Epithelial cell of proximal tubule (primary cell): ENCODE measurements around the gene UNC80. TPM values are rescaled to one million over a fixed set of nuclear protein-coding genes. Genes with fewer than 3 reads are reported as not detected.
A peak's percentile ranks its signal among the peaks of the same experiment; 100 is the strongest.

ENCODE experiments used
- DNase-seq: peaks from one replicate; pipeline ENCODE4 v3.0.0-alpha.2; 2011; ENCODE audit warnings: low read depth
- H3K4me3 ChIP-seq: 2 replicates; pipeline ENCODE4 v1.5.1; 2011; ENCODE audit warnings: low read depth, mild to moderate bottlenecking, low read length
- CTCF ChIP-seq: conservative IDR thresholded peaks from 2 replicates; pipeline ENCODE4 v1.5.1; 2012; ENCODE audit warnings: low read depth, mild to moderate bottlenecking, low read length
- total RNA-seq: library from RNA; depleted of rRNA; stranded (reverse); fragments of >200 nt; gene quantifications from 2 replicates; pipeline ENCODE4 v1.2.3, GENCODE V29; 2015

Gene UNC80
- total RNA-seq, 1 donor from 2014 or later: not detected

- peak; percentile 31 for DNase-seq
- peak within 1 kb of the TSS; percentile 92 for H3K4me3 ChIP-seq
- no peak for TF ChIP-seq CTCF
These were observed 230.8 kb downstream of the UNC80 start, which contains the start of gene RPE for GRCh38 chr2:210002158-210003157. Gene RPE (plus strand): TSS chr2:210002638. CDS start chr2:210002662, 24 bp downstream.

GRCh38 chr2:210003359-210003758 lies 231.7 kb downstream of the UNC80 start:
- no peak for DNase-seq
- no peak for TF ChIP-seq CTCF
- H3K4me3 ChIP-seq: peak overlapping the region; percentile 92

GRCh38 chr2:210004881-210005280 lies 233.2 kb downstream of the UNC80 start:
- no peak for DNase-seq
- no peak for TF ChIP-seq CTCF
- H3K4me3 ChIP-seq: no peak overlapping the region

GRCh38 chr2:210007895-210008294 lies 236.3 kb downstream of the UNC80 start:
- H3K4me3 ChIP-seq: no peak overlapping the region
- no peak for DNase-seq
- no peak for TF ChIP-seq CTCF

- TF ChIP-seq CTCF: no peak
- DNase-seq: no peak
- H3K4me3 ChIP-seq: no peak overlapping the region
These were observed 237.5 kb downstream of the UNC80 start for GRCh38 chr2:210009126-210009525.

- TF ChIP-seq CTCF: no peak
These were observed 238.3 kb downstream of the UNC80 start for GRCh38 chr2:210009896-210010295.

More at GRCh38 chr2:210009896-210010295, 238.3 kb downstream of the UNC80 start:
- no peak overlapping the region for H3K4me3 ChIP-seq
- DNase-seq: no peak
